MG63 (cell line): ENCODE results near the gene PALLD. TPM values are rescaled to one million over a fixed set of nuclear protein-coding genes. Genes with fewer than 3 reads are reported as not detected.

Source experiments
- DNase-seq: peaks from one replicate; pipeline ENCODE4 v3.0.0-alpha.2; 2020
- H3K27me3 ChIP-seq: fragments of 250-450 bp; sonication (Bioruptor Pico); 2 replicates; pipeline ENCODE4 v1.5.1; 2020; ENCODE audit warnings: mild to moderate bottlenecking, moderate library complexity
- H3K36me3 ChIP-seq: fragments of 250-450 bp; sonication (Bioruptor Pico); 2 replicates; pipeline ENCODE4 v1.5.1; 2020; ENCODE audit warnings: mild to moderate bottlenecking, moderate library complexity
- H3K4me3 ChIP-seq: fragments of 250-450 bp; sonication (Bioruptor Pico); 2 replicates; pipeline ENCODE4 v1.5.1; 2020; ENCODE audit warnings: mild to moderate bottlenecking, moderate library complexity
- H3K9me3 ChIP-seq: fragments of 250-450 bp; sonication (Bioruptor Pico); 2 replicates; pipeline ENCODE4 v1.5.1; 2020; ENCODE audit warnings: mild to moderate bottlenecking, moderate library complexity
- total RNA-seq: library from RNA; depleted of rRNA; stranded (reverse); fragments of >200 nt; shearing (Covaris generic); gene quantifications from 2 replicates; pipeline ENCODE4 v1.2.3, GENCODE V29; 2014; ENCODE audit warnings: low replicate concordance

The PALLD gene
- total RNA-seq, 1 experiment from 2014 or later, result 40.2 TPM

- H3K4me3 ChIP-seq, result no peak overlapping the region
- no peak for DNase-seq
- H3K27me3 ChIP-seq, result no peaks in the 10 kb centered on the region
- no peaks in the 10 kb centered on the region; the same call in 1 of the 2 replicates for H3K36me3 ChIP-seq
- H3K9me3 ChIP-seq, result no peaks in the 10 kb centered on the region
Observed at GRCh38 chr4:168648494-168648893, 151.6 kb downstream of the PALLD start.

DNA sequence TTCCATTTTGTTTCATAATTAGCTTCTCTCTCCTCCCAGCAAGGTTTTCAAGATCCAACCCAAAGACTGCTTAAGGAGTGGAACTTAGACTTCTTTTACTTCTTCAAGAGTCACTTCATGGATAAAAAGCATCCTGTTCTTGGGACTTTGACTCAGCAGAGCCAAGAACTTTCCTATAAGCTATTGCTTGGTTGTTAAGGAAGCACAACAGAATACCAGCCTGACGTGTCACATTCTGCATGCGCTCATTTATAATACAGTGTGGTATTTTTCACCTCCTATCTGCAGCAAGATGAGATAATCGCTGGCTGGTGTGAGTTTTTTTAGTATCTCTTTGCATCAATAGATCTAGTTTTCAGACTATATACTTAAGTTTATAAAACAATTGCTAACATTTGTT lies 152.1 kb downstream of the PALLD start:
- Histone ChIP-seq H3K9me3 (no peaks in the 10 kb centered on the region), H3K27me3 (no peaks in the 10 kb centered on the region), H3K36me3 (no peaks in the 10 kb centered on the region; the same call in 1 of the 2 replicates), H3K4me3 (no peak overlapping the region)
- DNase-seq, result peak; percentile 57

- no peaks in the 10 kb centered on the region; the same call in 1 of the 2 replicates for H3K36me3 ChIP-seq
- H3K4me3 ChIP-seq, result no peak overlapping the region
- no peak for DNase-seq
- H3K27me3 ChIP-seq, result no peaks in the 10 kb centered on the region
- H3K9me3 ChIP-seq, result no peaks in the 10 kb centered on the region
Observed at GRCh38 chr4:168651374-168651773, 154.5 kb downstream of the PALLD start.

GRCh38 chr4:168651864-168652263 lies 155.0 kb downstream of the PALLD start:
- Histone ChIP-seq H3K9me3 (no peaks in the 10 kb centered on the region), H3K27me3 (no peaks in the 10 kb centered on the region), H3K36me3 (no peaks in the 10 kb centered on the region; the same call in 1 of the 2 replicates), H3K4me3 (no peak overlapping the region)
- DNase-seq, result no peak

DNA sequence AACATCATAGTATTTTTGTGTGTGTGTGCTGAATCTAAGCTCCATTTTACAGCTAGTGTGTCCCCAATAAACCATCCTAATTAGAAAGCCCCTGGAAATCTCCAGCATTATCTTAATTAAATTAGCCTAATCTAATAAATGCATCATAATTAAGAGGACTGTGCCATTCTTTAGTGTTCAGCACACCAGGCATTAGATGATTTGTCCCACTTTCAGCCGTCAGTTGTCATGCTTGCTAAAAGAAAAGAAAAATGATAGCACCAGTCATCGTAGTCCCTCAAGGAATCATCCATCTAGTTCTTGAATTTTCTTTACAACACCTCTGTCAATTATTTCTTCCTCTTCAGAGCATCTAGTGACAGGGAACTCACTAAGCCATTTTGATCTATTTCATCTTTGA lies 155.9 kb downstream of the PALLD start:
- H3K9me3 ChIP-seq, result no peaks in the 10 kb centered on the region
- H3K36me3 ChIP-seq, result no peaks in the 10 kb centered on the region; the same call in 1 of the 2 replicates
- H3K27me3 ChIP-seq, result no peaks in the 10 kb centered on the region
- H3K4me3 ChIP-seq, result no peak overlapping the region
- DNase-seq, result no peak

DNA sequence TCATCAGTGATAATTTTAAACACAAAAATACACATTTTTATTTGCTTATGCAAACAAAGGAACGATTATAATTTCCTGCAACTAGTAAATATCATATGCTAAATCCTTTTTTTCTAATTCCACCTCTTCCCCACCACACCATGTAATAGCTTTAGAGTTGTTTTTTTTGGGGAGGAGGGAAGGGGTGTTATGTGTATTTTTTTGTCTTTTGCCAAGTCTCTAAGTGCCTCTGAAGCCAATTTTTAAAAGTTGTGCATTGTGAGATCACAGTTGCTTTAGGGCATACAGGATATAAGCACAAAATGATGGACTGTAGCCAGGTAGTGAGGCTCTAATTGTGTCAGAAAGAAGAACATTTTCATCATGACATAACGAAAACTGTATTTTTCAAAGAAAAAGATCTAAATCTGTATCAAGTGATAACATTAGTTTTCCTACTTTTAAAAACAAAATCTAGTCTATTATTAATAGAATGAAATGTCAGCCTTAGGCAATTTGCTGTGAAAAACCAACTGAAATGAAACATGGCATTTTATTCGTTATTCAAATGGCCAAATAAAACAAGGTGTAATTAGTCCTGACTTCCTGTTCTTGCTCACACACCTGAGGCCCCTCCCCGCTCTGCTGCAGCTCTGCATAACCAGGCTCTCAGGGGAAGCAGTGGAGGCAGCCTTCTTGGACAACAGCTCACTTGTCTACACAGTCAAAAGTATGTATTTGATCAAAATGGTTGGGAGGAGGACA lies 157.4 kb downstream of the PALLD start:
- H3K4me3 ChIP-seq, result no peak overlapping the region
- no peaks in the 10 kb centered on the region; the same call in 1 of the 2 replicates for H3K36me3 ChIP-seq
- no peaks in the 10 kb centered on the region for H3K9me3 ChIP-seq
- DNase-seq, result no peak
- H3K27me3 ChIP-seq, result no peaks in the 10 kb centered on the region

GRCh38 chr4:168654848-168655174 lies 158.0 kb downstream of the PALLD start:
- DNase-seq, result no peak
- Histone ChIP-seq H3K4me3 (no peak overlapping the region), H3K9me3 (no peaks in the 10 kb centered on the region), H3K36me3 (no peaks in the 10 kb centered on the region), H3K27me3 (no peaks in the 10 kb centered on the region)

DNA sequence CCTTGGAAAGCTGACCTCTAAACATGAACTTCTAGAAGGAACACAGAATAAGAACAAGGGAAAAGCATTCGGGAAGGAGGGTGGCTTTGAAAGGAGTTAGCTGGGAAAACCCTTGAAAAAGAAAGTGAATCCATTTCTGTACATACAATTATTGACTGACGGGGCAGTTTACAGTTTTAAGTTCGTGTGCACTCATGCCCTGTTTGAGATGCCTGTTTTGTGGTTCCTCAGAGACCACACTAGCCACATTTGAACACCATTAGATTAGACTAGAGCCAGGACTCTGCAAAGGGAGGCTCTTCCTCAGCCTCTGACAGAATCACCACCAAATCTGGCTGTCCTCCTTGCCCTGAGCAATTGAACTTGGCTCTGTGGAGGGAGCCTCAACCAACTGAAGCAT lies 158.3 kb downstream of the PALLD start:
- Histone ChIP-seq H3K9me3 (no peaks in the 10 kb centered on the region), H3K36me3 (no peaks in the 10 kb centered on the region), H3K27me3 (no peaks in the 10 kb centered on the region), H3K4me3 (no peak overlapping the region)
- no peak for DNase-seq

- Histone ChIP-seq H3K27me3 (no peaks in the 10 kb centered on the region), H3K4me3 (no peak overlapping the region)
- DNase-seq, result no peak
Observed at GRCh38 chr4:168656055-168656660, 159.3 kb downstream of the PALLD start.

DNA sequence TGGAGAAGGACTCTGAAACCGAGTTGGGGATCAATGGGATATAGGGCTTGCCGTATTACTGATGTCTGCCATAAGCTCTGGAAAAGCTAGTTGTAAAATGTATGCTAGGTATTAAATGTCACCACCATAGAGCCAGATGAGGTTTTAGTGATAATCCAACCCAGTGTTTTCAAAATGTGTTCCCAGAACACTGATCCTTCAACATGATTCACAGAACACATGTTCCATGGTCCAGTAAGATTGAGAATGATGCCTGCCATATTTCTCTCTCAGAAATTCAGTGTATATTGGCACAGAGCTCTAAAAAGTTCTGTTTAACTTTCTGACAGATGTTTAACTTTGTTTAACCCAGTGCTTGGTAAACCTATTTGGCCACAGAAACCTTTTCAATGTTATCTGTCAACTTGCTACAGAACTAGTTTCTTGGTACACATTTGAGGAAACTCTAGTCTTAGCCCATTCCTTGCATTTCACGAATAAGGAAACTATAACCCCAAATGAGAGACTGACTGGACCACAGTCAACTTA lies 160.2 kb downstream of the PALLD start:
- H3K36me3 ChIP-seq, result no peaks in the 10 kb centered on the region
- no peaks in the 10 kb centered on the region for H3K27me3 ChIP-seq
- DNase-seq, result no peak
- H3K9me3 ChIP-seq, result no peaks in the 10 kb centered on the region
- no peak overlapping the region for H3K4me3 ChIP-seq

More at GRCh38 chr4:168656055-168656660, 159.3 kb downstream of the PALLD start:
- Histone ChIP-seq H3K9me3 (no peaks in the 10 kb centered on the region), H3K36me3 (no peaks in the 10 kb centered on the region)

DNA sequence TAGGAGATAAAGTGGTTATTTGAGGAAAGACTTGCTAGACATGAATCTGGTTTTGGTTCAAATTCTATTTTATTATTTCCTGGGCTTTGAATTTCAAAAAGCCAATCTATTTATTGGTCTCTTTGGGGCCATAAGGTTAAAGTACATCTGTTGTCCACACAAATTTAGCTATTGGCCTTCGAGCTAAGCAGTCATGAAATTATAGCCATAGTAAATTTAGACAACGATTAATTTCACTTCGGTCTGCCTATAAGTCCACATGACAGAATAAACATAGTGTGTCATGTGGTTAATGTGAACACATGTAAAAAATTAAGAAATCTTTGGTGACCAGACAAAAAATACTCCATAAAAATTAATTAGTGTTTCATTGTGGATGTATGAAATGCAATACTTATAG lies 161.9 kb downstream of the PALLD start:
- DNase-seq, result no peak
- Histone ChIP-seq H3K36me3 (no peaks in the 10 kb centered on the region), H3K27me3 (no peaks in the 10 kb centered on the region), H3K9me3 (no peaks in the 10 kb centered on the region), H3K4me3 (no peak overlapping the region)

- H3K4me3 ChIP-seq, result no peak overlapping the region
- H3K36me3 ChIP-seq, result no peaks in the 10 kb centered on the region
- H3K9me3 ChIP-seq, result no peaks in the 10 kb centered on the region
- no peaks in the 10 kb centered on the region for H3K27me3 ChIP-seq
- DNase-seq, result no peak
Observed at GRCh38 chr4:168659741-168660465, 163.1 kb downstream of the PALLD start.

GRCh38 chr4:168662297-168662984 lies 165.6 kb downstream of the PALLD start:
- DNase-seq, result no peak
- Histone ChIP-seq H3K4me3 (no peak overlapping the region), H3K27me3 (no peaks in the 10 kb centered on the region), H3K9me3 (no peaks in the 10 kb centered on the region), H3K36me3 (no peaks in the 10 kb centered on the region)

- no peak for DNase-seq
- no peaks in the 10 kb centered on the region for H3K27me3 ChIP-seq
- no peak overlapping the region for H3K4me3 ChIP-seq
- H3K36me3 ChIP-seq, result peaks cover 3% of the 10 kb centered on the region; the same call in 1 of the 2 replicates
- no peaks in the 10 kb centered on the region for H3K9me3 ChIP-seq
Observed at GRCh38 chr4:168664242-168664891, 167.5 kb downstream of the PALLD start.

- Histone ChIP-seq H3K27me3 (no peaks in the 10 kb centered on the region), H3K36me3 (peaks cover 3% of the 10 kb centered on the region; the same call in 1 of the 2 replicates), H3K9me3 (no peaks in the 10 kb centered on the region), H3K4me3 (no peak overlapping the region)
- no peak for DNase-seq
Observed at GRCh38 chr4:168666531-168666930, 169.7 kb downstream of the PALLD start.

DNA sequence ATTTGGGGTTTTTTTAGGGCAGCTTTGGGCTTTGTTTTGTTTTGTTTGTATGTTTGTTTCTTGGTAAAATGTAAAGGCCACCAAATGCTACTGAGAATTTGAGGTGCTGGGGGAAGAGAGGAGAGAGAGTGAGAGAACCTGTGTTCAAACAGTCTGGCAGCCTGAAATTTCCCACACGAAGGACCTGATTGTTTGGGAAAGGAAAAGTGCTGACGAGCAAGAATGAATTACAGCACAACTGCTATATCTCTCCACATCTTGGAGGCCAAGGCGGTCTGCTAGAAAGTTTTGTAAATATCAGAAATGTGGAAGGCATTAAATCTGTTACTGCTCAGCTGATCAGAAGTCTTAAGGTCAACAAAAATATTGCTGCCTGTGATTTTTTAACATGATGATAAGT lies 170.5 kb downstream of the PALLD start:
- Histone ChIP-seq H3K4me3 (no peak overlapping the region), H3K36me3 (peaks cover 3% of the 10 kb centered on the region; the same call in 1 of the 2 replicates), H3K9me3 (no peaks in the 10 kb centered on the region), H3K27me3 (no peaks in the 10 kb centered on the region)
- DNase-seq, result no peak
